ENCODE measurements around the gene EHMT1. TPM values are rescaled to one million over a fixed set of nuclear protein-coding genes. Genes with fewer than 3 reads are reported as not detected.

EHMT1 gene
- total and polyA plus RNA-seq, 9 of the 15 experiments (the other 6 are each of a cell fraction or from before 2014, with no cell fraction given) = 2.2 to 76.0 (median 36.4) TPM

DNA sequence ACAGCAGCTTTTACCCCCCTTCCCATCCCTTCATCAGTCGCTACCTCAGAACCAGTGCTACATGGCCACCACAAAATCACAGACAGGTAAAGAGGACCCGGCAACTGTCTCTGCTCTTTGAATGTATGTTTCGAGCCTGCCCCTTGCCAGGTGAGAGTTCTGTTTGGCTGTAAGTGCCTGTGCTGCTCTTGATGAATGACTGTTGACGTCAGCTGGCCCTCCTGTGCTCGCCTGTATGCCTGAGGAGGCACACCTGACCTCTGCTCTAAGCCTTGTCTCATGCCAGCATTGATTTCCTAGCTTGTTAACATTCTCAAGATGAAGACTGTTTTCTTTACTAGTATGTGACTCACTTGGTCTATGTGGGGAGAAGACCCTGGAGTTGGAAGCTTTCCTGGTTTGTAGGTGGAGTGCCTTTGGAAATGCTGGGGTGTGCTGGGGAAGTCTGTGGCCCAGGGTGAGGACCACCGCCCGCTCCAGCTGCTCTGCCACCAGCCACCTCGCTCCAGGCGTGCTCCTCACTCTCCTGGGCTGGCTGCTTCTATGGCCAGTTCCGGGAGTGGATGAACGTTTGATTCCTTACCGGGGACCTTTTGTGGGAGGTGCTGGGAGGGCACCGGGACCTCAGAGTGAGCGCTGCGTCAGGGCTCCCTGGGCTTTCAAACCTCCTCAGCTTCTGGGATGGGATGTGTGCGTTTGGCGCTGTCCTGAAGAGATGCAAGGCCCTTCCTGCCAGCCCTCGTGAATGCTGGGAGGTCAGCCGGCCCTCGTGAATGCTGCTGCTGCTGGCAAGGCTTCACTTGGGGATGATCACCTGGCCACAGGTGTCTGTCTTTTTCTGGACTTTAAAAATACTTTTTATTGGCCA, 109.9 kb downstream of the EHMT1 start:
- BruUV-seq (replicated peaks) = no TSS peak
- H3K4me1 ChIP-seq (replicated peaks in 1 of 2; ENCODE audit: control insufficient read depth in 2 of 2, insufficient read depth in 2 of 2, low read length in 2 of 2) = peaks cover 2 to 11% of the 10 kb centered on the region in 2 experiments; a peak in 3 of 5 replicates
- H3K9ac ChIP-seq (ENCODE audit: insufficient read depth in 1 of 2, low read depth in 2 of 2, low read length in 2 of 2) = no peak overlapping the region
- intact Hi-C loops (cut with micrococcal nuclease) (no loop called here), in situ Hi-C loops (cut with MboI) (no loop called here)
- no peak overlapping the region for H3K4me3 ChIP-seq
- H3K36me3 ChIP-seq (ENCODE audit: control insufficient read depth, insufficient read depth, low read length) = peaks cover 88% of the 10 kb centered on the region
- DNase-seq (ENCODE audit: extremely low read depth in 1 of 4, low spot score in 3 of 4) (no peak), FAIRE-seq (no peak), ATAC-seq (no peak)
- H3K27ac ChIP-seq (ENCODE audit: extremely low read depth, low read depth, low read length) = no peak overlapping the region
- H3K27me3 ChIP-seq (ENCODE audit: control insufficient read depth in 2 of 2, insufficient read depth in 2 of 2, low read length in 2 of 2) = no peaks in the 10 kb centered on the region
- peaks cover 39% of the 10 kb centered on the region for H3K79me2 ChIP-seq (ENCODE audit: control insufficient read depth, insufficient read depth, low read length)
- POLR2A ChIA-PET = interaction anchor here (1.0 kb wide), 1 partner anchor 10 kb away, joined by 3 read pairs; no protein-coding TSS in a partner anchor
- H3K9me1 ChIP-seq (ENCODE audit: control insufficient read depth, insufficient read depth, low read length) = no peaks in the 10 kb centered on the region
- 99% methylated on average over 19 of the region's 20 CpGs for WGBS (ENCODE audit: insufficient coverage, low coverage, missing lambda C conversion rate)
- H3K9me3 ChIP-seq (replicated peaks; ENCODE audit: control insufficient read depth, insufficient read depth, low read depth, low read length) = peaks cover 23% of the 10 kb centered on the region
- no peaks in the 10 kb centered on the region for H4K20me1 ChIP-seq (replicated peaks; ENCODE audit: control insufficient read depth, insufficient read depth, low read length)
- TF ChIP-seq CBFB (CRISPR knock-in tag; IDR thresholded peaks at IDR 0.05) = no peak
- TF ChIP-seq SOX6 (IDR thresholded peaks at IDR 0.05) = no peak
- no peak for TF ChIP-seq ZFP30 (CRISPR knock-in tag; IDR thresholded peaks at IDR 0.05; ENCODE audit: borderline replicate concordance)
- TF ChIP-seq, protein P1, sequence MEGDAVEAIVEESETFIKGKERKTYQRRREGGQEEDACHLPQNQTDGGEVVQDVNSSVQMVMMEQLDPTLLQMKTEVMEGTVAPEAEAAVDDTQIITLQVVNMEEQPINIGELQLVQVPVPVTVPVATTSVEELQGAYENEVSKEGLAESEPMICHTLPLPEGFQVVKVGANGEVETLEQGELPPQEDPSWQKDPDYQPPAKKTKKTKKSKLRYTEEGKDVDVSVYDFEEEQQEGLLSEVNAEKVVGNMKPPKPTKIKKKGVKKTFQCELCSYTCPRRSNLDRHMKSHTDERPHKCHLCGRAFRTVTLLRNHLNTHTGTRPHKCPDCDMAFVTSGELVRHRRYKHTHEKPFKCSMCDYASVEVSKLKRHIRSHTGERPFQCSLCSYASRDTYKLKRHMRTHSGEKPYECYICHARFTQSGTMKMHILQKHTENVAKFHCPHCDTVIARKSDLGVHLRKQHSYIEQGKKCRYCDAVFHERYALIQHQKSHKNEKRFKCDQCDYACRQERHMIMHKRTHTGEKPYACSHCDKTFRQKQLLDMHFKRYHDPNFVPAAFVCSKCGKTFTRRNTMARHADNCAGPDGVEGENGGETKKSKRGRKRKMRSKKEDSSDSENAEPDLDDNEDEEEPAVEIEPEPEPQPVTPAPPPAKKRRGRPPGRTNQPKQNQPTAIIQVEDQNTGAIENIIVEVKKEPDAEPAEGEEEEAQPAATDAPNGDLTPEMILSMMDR (IDR thresholded peaks at IDR 0.05 in 2 of 3, conservative IDR thresholded peaks at IDR 0.05 in 1 of 3; ENCODE audit: insufficient read depth in 2 of 3, low read depth in 1 of 3, low read length in 3 of 3) = no peak
- TF ChIP-seq KLF1 (tag; IDR thresholded peaks at IDR 0.05) = no peak
- TF ChIP-seq PURB (CRISPR knock-in tag; IDR thresholded peaks at IDR 0.05; ENCODE audit: low read depth) = no peak
- TF ChIP-seq HNRNPL (IDR thresholded peaks at IDR 0.05; ENCODE audit: low read depth, low read length) = no peak
- no peak for TF ChIP-seq ZC3H11A (IDR thresholded peaks at IDR 0.05; ENCODE audit: low read depth, low read length)
- TF ChIP-seq SRSF3 (IDR thresholded peaks at IDR 0.05; ENCODE audit: insufficient read depth, low read length) = no peak
- no peak for TF ChIP-seq JUN (IDR thresholded peaks at IDR 0.05; ENCODE audit: borderline replicate concordance, low read depth, low read length)
- no peak for TF ChIP-seq JUN (CRISPR knock-in tag; IDR thresholded peaks at IDR 0.05; ENCODE audit: borderline replicate concordance)
- TF ChIP-seq, protein P2, sequence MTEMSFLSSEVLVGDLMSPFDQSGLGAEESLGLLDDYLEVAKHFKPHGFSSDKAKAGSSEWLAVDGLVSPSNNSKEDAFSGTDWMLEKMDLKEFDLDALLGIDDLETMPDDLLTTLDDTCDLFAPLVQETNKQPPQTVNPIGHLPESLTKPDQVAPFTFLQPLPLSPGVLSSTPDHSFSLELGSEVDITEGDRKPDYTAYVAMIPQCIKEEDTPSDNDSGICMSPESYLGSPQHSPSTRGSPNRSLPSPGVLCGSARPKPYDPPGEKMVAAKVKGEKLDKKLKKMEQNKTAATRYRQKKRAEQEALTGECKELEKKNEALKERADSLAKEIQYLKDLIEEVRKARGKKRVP (CRISPR knock-in tag; IDR thresholded peaks at IDR 0.05) = no peak
- TF ChIP-seq SAP30 (IDR thresholded peaks at IDR 0.05; ENCODE audit: borderline replicate concordance, insufficient read depth, low read depth, low read length, poor library complexity, severe bottlenecking) = no peak
- no peak for TF ChIP-seq MBD2 (IDR thresholded peaks at IDR 0.05; ENCODE audit: borderline replicate concordance, low read depth)
- TF ChIP-seq NCOA6 (IDR thresholded peaks at IDR 0.05) = no peak
- TF ChIP-seq ZNF766 (CRISPR knock-in tag; conservative IDR thresholded peaks at IDR 0.05) = no peak
- no peak for TF ChIP-seq ZNF121 (CRISPR knock-in tag; conservative IDR thresholded peaks at IDR 0.05)
- TF ChIP-seq ELF2 (CRISPR knock-in tag; IDR thresholded peaks at IDR 0.05) = no peak
- TF ChIP-seq MIER1 (IDR thresholded peaks at IDR 0.05; ENCODE audit: low read depth) = no peak
- CTCF ChIA-PET (ENCODE audit: low intra/inter-chr PET ratio) = no interaction called here
- H3K4me2 ChIP-seq (ENCODE audit: insufficient read depth, low read length) = no peak overlapping the region
- no peak overlapping the region for H2AFZ ChIP-seq (ENCODE audit: low read depth, low read length)
